Brain microvascular endothelial cell (primary cell): ENCODE data around the gene KCNMA1.
"Not testable (repeated sequence)": the region's sequence is repeated elsewhere in the genome, so short reads cannot be mapped to it uniquely, and the experiment has no call there.

ENCODE experiments used
- DNase-seq: peaks from one replicate; pipeline ENCODE4 v3.0.0-alpha.2; 2020
- H3K27ac ChIP-seq: fragments of 250-450 bp; sonication (Bioruptor Pico); 2 replicates; pipeline ENCODE4 v1.5.1; 2020; ENCODE audit warnings: mild to moderate bottlenecking, moderate library complexity
- H3K27me3 ChIP-seq: fragments of 250-450 bp; sonication (Bioruptor Pico); replicated peaks from 2 replicates; pipeline ENCODE4 v1.5.1; 2020; ENCODE audit warnings: mild to moderate bottlenecking
- H3K36me3 ChIP-seq: fragments of 250-450 bp; sonication (Bioruptor Pico); replicated peaks from 2 replicates; pipeline ENCODE4 v1.5.1; 2020; ENCODE audit warnings: mild to moderate bottlenecking
- H3K4me3 ChIP-seq: 2 replicates; pipeline ENCODE4 v1.5.1; 2011; ENCODE audit warnings: low read depth, mild to moderate bottlenecking, control low read depth, low read length, moderate library complexity
- CTCF ChIP-seq: IDR thresholded peaks from 2 replicates; pipeline ENCODE4 v1.5.1; 2011; ENCODE audit warnings: low read depth, mild to moderate bottlenecking, moderate library complexity, low read length, control low read depth, inconsistent platforms; ENCODE audit errors: missing control alignments
- in situ Hi-C: cut with HindIII; loops from 2 replicates; pipeline ENCODE4 v1.10.0; 2017; ENCODE audit warnings: low sequenced_read_pairs, low pct_ligation_motif_present

Gene KCNMA1

DNA sequence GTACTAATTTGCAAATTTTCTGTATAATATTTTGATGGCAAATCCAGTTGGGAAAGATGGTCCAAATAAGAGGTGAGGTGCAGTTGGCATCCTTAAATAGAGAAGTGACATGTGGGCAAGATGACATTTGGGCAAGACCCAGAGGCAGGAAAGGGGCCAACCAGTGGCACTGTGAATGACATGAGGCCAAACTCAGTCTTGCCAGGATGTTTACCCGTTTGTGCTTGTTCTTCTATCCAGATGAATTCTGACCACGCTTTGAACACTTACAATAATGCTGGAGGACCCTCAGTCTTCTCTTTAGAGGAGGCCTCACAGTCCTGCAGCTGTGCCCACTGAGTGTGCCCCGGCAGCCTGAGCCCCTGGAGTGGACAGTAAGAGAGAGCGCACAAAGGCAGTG is 45.1 kb downstream of the KCNMA1 start:
- H3K27me3 ChIP-seq = no peaks in the 10 kb centered on the region
- no peak overlapping the region for H3K4me3 ChIP-seq
- no peaks in the 10 kb centered on the region for H3K36me3 ChIP-seq
- TF ChIP-seq CTCF = no peak
- peak overlapping the region; percentile 84 for H3K27ac ChIP-seq
- in situ Hi-C loops = no loop called here
- no peak for DNase-seq

GRCh38 chr10:77591238-77591880 is 46.2 kb downstream of the KCNMA1 start:
- DNase-seq = no peak

GRCh38 chr10:77590344-77591237 is 47.0 kb downstream of the KCNMA1 start:
- Histone ChIP-seq H3K27me3 (no peaks in the 10 kb centered on the region), H3K27ac (no peak overlapping the region), H3K36me3 (no peaks in the 10 kb centered on the region), H3K4me3 (no peak overlapping the region)
- no peak for DNase-seq
- no peak for TF ChIP-seq CTCF
- in situ Hi-C loops = no loop called here

More at GRCh38 chr10:77591238-77591880, 46.2 kb downstream of the KCNMA1 start:
- no peaks in the 10 kb centered on the region for H3K36me3 ChIP-seq
- TF ChIP-seq CTCF = no peak
- no peak overlapping the region for H3K4me3 ChIP-seq
- H3K27me3 ChIP-seq = no peaks in the 10 kb centered on the region
- H3K27ac ChIP-seq = no peak overlapping the region
- in situ Hi-C loops = no loop called here

DNA sequence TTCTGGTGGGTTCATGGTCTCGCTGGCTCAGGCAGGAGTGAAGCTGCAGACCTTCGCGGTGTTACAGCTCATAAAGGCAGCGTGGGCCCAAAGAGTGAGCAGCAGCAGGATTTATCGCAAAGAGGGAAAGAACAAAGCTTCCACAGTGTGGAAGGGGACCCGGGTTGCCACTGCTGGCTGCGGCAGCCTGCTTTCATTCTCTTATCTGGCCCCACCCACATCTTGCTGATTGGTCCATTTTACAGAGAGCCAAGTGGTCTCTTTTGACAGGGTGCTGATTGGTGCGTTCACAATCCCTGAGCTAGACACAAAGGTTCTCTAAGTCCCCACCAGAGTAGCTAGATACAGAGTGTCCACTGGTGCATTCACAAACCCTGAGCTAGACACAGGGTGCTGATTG is 47.9 kb downstream of the KCNMA1 start:
- H3K27ac ChIP-seq, in situ Hi-C loops, H3K4me3 ChIP-seq, H3K36me3 ChIP-seq, DNase-seq, H3K27me3 ChIP-seq: not testable (repeated sequence)

DNA sequence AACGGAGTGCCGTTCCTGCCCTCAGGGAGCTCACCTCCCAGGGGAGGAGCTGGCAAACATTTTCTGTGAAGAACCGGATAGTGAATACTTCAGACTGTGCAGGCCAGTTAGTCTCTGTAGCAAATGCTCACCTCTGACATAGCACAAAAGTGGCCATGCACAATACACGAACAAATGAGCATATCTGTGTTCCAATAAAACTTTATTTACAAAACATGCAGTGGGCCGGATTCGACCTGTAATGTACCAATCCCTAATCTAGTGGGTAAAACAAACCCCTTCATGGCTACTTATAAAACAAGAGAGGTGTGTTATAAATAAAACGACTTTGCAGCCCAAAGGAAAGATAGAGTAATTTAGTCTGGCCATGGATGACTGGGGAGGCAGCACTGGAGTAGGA is 48.7 kb downstream of the KCNMA1 start:
- in situ Hi-C loops = no loop called here
- H3K27me3 ChIP-seq = no peaks in the 10 kb centered on the region
- no peak for TF ChIP-seq CTCF
- no peak overlapping the region for H3K27ac ChIP-seq
- no peak overlapping the region for H3K4me3 ChIP-seq
- H3K36me3 ChIP-seq = no peaks in the 10 kb centered on the region
- no peak for DNase-seq

- in situ Hi-C loops = no loop called here
- H3K4me3 ChIP-seq = no peak overlapping the region
- H3K36me3 ChIP-seq = no peaks in the 10 kb centered on the region
- H3K27ac ChIP-seq = peak overlapping the region; percentile 89
- no peak for TF ChIP-seq CTCF
- DNase-seq = no peak
- H3K27me3 ChIP-seq = no peaks in the 10 kb centered on the region
These were observed 50.2 kb downstream of the KCNMA1 start for GRCh38 chr10:77587416-77587790.
